Activated CD4-positive, alpha-beta T cell treated with anti-CD3 and anti-CD28 coated beads, Interleukin-2, Interleukin-4, amounts not matched to agents 100 ng/mL and 50 ng/mL, durations not matched to agents 16 hours and 8 hours (primary cell): ENCODE measurements around the gene PTPRN2.
"Not testable (repeated sequence)": the region's sequence is repeated elsewhere in the genome, so short reads cannot be mapped to it uniquely, and the experiment has no call there.

ENCODE experiments used
- DNase-seq: peaks from one replicate; pipeline ENCODE4 v3.0.0-alpha.2; 2020; ENCODE audit warnings: low spot score

PTPRN2 gene

GRCh38 chr7:158301207-158301606 is 286.4 kb downstream of the PTPRN2 start:
- DNase-seq, result no peak

- DNase-seq, result no peak
Observed at GRCh38 chr7:158300427-158300826, 287.2 kb downstream of the PTPRN2 start.

- DNase-seq, result no peak
Observed at GRCh38 chr7:158299607-158300006, 288.0 kb downstream of the PTPRN2 start.

- no peak for DNase-seq
Observed at GRCh38 chr7:158296798-158297104, 290.9 kb downstream of the PTPRN2 start.

- DNase-seq, result no peak
Observed at GRCh38 chr7:158295966-158296797, 291.4 kb downstream of the PTPRN2 start.

- not testable (repeated sequence) for DNase-seq
Observed at GRCh38 chr7:158294468-158295215, 293.0 kb downstream of the PTPRN2 start.

GRCh38 chr7:158292948-158293347 is 294.7 kb downstream of the PTPRN2 start:
- DNase-seq, result no peak

- no peak for DNase-seq
Observed at GRCh38 chr7:158291998-158292397, 295.6 kb downstream of the PTPRN2 start.

- no peak for DNase-seq
Observed at GRCh38 chr7:158289761-158290523, 297.7 kb downstream of the PTPRN2 start.

GRCh38 chr7:158289231-158289630 is 298.4 kb downstream of the PTPRN2 start:
- DNase-seq, result no peak

- DNase-seq, result no peak
Observed at GRCh38 chr7:158286210-158286609, 301.4 kb downstream of the PTPRN2 start.

GRCh38 chr7:158285383-158285770 is 302.2 kb downstream of the PTPRN2 start:
- no peak for DNase-seq

GRCh38 chr7:158284617-158285382 is 302.8 kb downstream of the PTPRN2 start:
- no peak for DNase-seq

- no peak for DNase-seq
Observed at GRCh38 chr7:158284121-158284520, 303.5 kb downstream of the PTPRN2 start.

- no peak for DNase-seq
Observed at GRCh38 chr7:158283016-158283974, 304.3 kb downstream of the PTPRN2 start.

- DNase-seq, result no peak
Observed at GRCh38 chr7:158282461-158283001, 305.1 kb downstream of the PTPRN2 start.

GRCh38 chr7:158281441-158281840 is 306.2 kb downstream of the PTPRN2 start:
- no peak for DNase-seq

- DNase-seq, result no peak
Observed at GRCh38 chr7:158280448-158281144, 307.0 kb downstream of the PTPRN2 start.

GRCh38 chr7:158279539-158280447 is 307.8 kb downstream of the PTPRN2 start:
- DNase-seq, result no peak
